Measurements from ENCODE around the gene SNX20. TPM values are rescaled to one million over a fixed set of nuclear protein-coding genes. Genes with fewer than 3 reads are reported as not detected.

SNX20 gene
- total RNA-seq, 4 donors from 2014 or later: 0.84 to 1.8 (median 1.0) TPM

- no peaks in the 10 kb centered on the region for H3K27me3 ChIP-seq
- H3K27ac ChIP-seq: no peak overlapping the region
- no peak overlapping the region for H3K4me3 ChIP-seq
- H3K36me3 ChIP-seq: peaks cover 0 to 75% of the 10 kb centered on the region in 2 donors
- H3K9me3 ChIP-seq: no peaks in the 10 kb centered on the region
- no peak for ATAC-seq
- peaks cover 0 to 11% (median 0%) of the 10 kb centered on the region in 3 donors for H3K4me1 ChIP-seq
- TF ChIP-seq EP300 (IDR thresholded peaks at IDR 0.05): no peak
- WGBS, 2 donors (ENCODE audit: low coverage in 1 of 2): 69 to 100% methylated on average over 1 to 5 of the region's 8 CpGs
Observed at GRCh38 chr16:50638816-50639670, 42.1 kb downstream of the SNX20 start.

GRCh38 chr16:50637716-50638602, 43.2 kb downstream of the SNX20 start:
- WGBS, 2 donors (ENCODE audit: low coverage in 1 of 2): 67 to 97% methylated on average over 5 to 6 of the region's 13 CpGs
- no peak overlapping the region for H3K27ac ChIP-seq
- H3K36me3 ChIP-seq: peaks cover 0 to 79% of the 10 kb centered on the region in 2 donors
- ATAC-seq: no peak
- no peaks in the 10 kb centered on the region for H3K9me3 ChIP-seq
- H3K4me3 ChIP-seq: no peak overlapping the region
- no peaks in the 10 kb centered on the region for H3K27me3 ChIP-seq
- peaks cover 0 to 7% (median 0%) of the 10 kb centered on the region in 3 donors for H3K4me1 ChIP-seq
- no peak for TF ChIP-seq POLR2A (IDR thresholded peaks at IDR 0.05)

- H3K27ac ChIP-seq: no peak overlapping the region
- TF ChIP-seq CTCF (IDR thresholded peaks at IDR 0.05): no peak
- no peak for ATAC-seq
- H3K9me3 ChIP-seq: no peaks in the 10 kb centered on the region
- 94 to 97% methylated on average over 5 to 9 of the region's 10 CpGs for WGBS, 2 donors (ENCODE audit: low coverage in 1 of 2)
- peaks cover 0 to 81% of the 10 kb centered on the region in 2 donors for H3K36me3 ChIP-seq
- H3K4me3 ChIP-seq: no peak overlapping the region
- no peaks in the 10 kb centered on the region for H3K4me1 ChIP-seq
- no peaks in the 10 kb centered on the region for H3K27me3 ChIP-seq
Observed at GRCh38 chr16:50636753-50637374, 44.2 kb downstream of the SNX20 start.

GRCh38 chr16:50635505-50636392, 45.4 kb downstream of the SNX20 start:
- Histone ChIP-seq H3K27ac (no peak overlapping the region), H3K4me1 (no peaks in the 10 kb centered on the region), H3K4me3 (no peak overlapping the region), H3K9me3 (no peaks in the 10 kb centered on the region), H3K36me3 (peaks cover 0 to 84% of the 10 kb centered on the region in 2 donors), H3K27me3 (no peaks in the 10 kb centered on the region)
- TF ChIP-seq CTCF (IDR thresholded peaks at IDR 0.05) (no peak), EP300 (IDR thresholded peaks at IDR 0.05) (no peak), POLR2AphosphoS5 (IDR thresholded peaks at IDR 0.05) (no peak)
- 58 to 61% methylated on average over 5 to 13 of the region's 17 CpGs for WGBS, 2 donors (ENCODE audit: low coverage in 1 of 2)
- ATAC-seq: no peak

- no peaks in the 10 kb centered on the region for H3K27me3 ChIP-seq
- WGBS, 2 donors (ENCODE audit: low coverage in 1 of 2): 80 to 100% methylated on average over 1 of the region's 1 CpG
- no peaks in the 10 kb centered on the region for H3K9me3 ChIP-seq
- no peak overlapping the region for H3K27ac ChIP-seq
- H3K4me3 ChIP-seq: no peak overlapping the region
- no peak for ATAC-seq
- TF ChIP-seq CTCF (IDR thresholded peaks at IDR 0.05) (no peak), EP300 (IDR thresholded peaks at IDR 0.05) (no peak), POLR2A (IDR thresholded peaks at IDR 0.05) (no peak), POLR2AphosphoS5 (IDR thresholded peaks at IDR 0.05) (no peak)
- peaks cover 0 to 87% of the 10 kb centered on the region in 2 donors for H3K36me3 ChIP-seq
- no peaks in the 10 kb centered on the region for H3K4me1 ChIP-seq
Observed at GRCh38 chr16:50634947-50635346, 46.2 kb downstream of the SNX20 start.

Data from gastroesophageal sphincter (tissue), 4 donors.